HT-29 (cell line): ENCODE results near the gene TEX35. TPM values are rescaled to one million over a fixed set of nuclear protein-coding genes. Genes with fewer than 3 reads are reported as not detected.
"Not testable (repeated sequence)": the region's sequence is repeated elsewhere in the genome, so short reads cannot be mapped to it uniquely, and the experiment has no call there.

Experiments used
- DNase-seq: peaks from one replicate; pipeline ENCODE4 v3.0.0-alpha.2; 2015; ENCODE audit warnings: low spot score
- total RNA-seq: library from RNA; depleted of rRNA; stranded (reverse); fragments of >200 nt; shearing (Covaris generic); gene quantifications from 2 replicates; pipeline ENCODE4 v1.2.3, GENCODE V29; 2014

TEX35 gene
- total RNA-seq, 1 experiment from 2014 or later, result not detected

- DNase-seq, result peak; percentile 63
Measured at GRCh38 chr1:178541829-178542553, 29.1 kb downstream of the TEX35 start.

DNA sequence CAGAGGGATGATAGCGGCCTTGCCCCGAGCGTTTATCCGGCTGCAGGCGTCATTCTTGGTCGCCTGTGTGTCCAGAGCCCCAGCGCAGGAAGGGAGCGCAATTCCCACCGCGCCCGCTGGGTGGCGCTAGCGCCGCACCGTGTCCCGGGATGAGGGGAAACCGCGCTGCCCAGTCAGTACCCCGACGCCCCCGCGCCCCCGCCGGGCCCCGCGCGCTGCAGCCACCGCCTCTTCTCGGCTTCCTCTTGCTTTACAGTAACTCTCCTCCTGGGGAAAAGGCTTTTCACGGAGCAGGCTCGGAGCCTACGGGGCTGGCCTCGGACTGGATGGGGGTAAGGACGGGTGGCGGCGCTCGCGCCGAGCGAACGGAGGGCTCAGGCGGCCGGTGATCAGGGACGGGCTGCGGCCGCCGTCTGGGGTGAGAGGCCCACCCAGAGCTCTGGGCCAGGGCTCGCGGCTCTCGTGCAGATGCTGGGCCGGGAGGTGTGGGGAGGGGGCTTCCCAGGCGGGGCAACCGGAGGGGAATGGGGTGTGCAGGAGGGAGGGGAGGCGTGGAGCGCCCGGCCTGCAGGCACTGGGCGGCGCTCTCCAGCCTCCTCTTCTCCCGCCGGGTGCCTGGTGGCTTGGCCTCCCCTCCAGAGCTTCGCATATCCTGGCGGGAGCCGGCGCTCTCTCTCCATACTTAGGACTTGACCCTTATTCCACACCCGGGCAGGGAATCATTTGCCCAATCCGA is 29.8 kb downstream of the TEX35 start:
- peak; percentile 94 for DNase-seq

DNA sequence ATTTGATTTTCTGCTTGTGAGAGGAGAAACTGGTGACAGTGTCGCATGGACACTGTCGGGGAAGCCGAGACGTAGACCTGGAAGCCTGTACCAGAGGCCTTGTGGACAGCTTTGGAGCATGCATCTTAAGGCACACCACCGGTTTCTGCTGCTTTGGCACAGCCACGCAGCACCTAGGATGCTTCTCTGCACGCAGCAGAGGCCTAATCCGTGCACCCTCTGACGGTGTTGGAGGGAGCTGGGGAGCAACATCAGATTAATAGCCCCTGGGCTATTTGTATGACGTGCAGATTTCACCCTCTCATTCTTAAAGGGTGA is 30.3 kb downstream of the TEX35 start:
- DNase-seq, result no peak

- no peak for DNase-seq
Measured at GRCh38 chr1:178544531-178544930, 31.6 kb downstream of the TEX35 start.

- DNase-seq, result peak; percentile 39
Measured at GRCh38 chr1:178548108-178548507, 35.2 kb downstream of the TEX35 start.

DNA sequence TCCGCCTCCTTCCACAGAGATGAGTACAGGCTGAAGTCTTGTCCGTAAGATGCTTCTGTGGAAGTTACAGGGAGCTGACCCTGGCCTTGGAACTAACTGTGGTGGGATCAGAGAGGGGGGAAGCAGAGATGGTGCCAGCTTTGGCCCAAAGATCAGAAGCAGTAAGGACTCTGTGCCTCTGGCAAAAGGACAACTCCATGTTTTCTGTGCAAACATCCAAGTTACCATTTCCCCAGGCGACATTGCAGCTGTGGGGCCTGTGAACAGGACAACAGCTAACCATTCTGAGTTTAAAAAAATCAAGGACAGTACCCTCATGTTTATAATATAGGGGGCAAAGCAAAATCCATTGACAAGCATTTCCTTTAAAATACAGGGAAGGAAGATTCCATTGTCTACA is 38.4 kb downstream of the TEX35 start:
- no peak for DNase-seq

DNA sequence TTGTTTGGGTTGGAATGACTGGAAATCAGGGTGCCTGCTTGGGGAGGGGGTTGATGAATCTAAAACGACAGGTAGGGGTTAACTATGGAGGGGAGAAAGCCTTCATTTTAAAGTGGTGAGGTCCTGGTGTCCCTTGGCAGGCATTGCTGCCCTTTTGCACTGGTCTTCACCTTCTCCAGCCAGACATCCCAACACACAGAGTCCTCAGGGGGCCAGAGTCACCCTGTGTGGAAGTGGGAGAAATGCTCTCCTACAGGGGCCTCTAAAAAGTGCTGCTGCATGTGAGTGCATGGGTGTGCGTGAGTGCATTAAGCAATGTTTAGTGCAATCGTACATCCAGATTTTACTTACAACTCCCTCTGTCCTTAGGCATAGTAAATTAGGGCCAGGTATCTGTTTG is 39.0 kb downstream of the TEX35 start:
- no peak for DNase-seq

- no peak for DNase-seq
Measured at GRCh38 chr1:178552856-178553255, 39.9 kb downstream of the TEX35 start.

DNA sequence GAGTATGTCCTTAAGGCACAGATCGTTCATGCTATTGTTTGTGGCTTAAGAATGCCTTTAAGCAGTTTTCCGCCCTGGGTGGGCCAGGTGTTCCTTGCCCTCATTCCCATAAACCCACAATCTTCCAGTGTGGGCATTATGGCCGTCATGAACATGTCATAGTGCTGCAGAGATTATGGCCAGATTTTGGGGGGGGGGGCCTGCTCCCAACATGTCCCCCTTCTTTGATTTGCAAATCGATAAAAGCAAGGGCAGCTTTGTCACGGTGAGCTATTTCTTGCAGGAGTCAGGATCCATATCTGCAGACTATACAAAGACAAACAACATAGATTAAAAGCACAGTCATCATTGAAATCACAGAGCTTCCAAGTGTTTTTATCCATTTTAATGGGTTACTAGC is 41.4 kb downstream of the TEX35 start:
- not testable (repeated sequence) for DNase-seq

DNA sequence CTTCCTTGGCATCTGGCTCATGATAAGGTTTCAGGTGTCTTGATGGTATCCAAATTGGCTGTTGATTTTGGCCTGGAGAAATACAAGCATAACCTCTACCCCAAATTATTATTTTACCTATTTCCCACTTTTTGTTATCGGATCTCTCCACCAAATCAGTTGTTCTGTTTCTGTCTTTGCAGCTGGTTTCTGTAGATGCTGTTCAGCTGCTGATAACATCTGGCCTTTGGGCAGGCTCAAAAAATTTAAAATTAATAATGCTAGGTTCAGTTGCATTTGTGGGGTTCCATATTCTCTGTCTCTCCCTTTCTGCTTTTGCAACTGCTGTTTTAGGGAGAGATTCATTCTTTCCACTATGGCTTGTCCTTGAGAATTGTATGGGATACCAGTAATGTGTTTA is 42.7 kb downstream of the TEX35 start:
- DNase-seq, result not testable (repeated sequence)

DNA sequence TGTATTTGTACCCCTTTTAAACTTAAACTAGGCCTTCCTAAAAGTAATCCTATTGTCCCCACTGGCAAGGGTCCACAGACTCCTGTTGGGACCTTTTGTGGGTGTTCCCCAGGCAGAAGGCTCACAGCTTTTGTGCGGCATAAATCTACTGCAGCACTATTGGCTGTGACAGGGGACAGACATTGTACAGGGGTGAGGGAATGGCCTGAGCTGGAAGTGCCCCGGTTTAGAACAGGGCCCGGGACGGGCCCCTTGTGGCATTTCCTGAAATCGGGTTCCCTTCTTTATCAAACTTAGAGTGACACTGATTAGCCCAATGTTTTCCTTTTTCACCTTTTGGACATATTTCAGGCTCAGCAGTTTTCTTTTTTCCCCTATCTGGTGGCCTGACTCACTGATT is 45.9 kb downstream of the TEX35 start:
- not testable (repeated sequence) for DNase-seq

GRCh38 chr1:178560871-178561376 is 48.0 kb downstream of the TEX35 start:
- DNase-seq, result no peak

DNA sequence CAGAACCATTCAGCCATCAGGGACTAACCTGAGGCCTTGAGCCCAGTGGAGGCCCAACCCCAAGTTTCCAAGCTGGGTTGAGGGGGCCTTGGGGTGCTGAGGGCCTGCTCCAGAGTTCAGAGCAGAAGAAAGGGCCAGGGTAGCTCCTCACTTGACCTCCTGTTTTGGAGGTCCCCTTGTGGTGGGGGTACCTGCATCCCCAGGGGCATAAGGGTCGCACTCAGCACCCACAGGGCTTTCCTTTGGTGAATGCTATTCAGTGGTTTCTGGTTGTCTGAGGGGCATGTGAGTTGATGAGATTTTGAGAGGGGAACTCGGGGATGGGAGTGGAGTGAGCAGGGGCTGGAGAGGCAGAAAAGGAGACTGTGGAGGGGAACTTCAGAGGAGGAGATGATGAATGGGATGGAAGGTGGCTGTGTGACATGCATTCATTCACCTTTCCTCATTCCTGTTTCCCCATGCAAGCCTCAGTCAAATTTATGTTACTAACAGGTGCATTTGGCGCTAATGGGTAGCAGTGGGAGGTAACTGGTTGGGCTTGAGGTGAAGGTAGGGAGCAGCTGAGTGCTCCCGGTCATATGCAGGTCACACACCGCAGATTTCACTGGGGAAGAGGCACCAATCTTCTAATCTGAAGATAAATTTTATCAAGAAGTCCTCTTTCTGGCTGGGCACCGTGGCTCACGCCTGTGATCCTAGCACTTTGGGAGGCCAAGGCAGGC is 50.4 kb downstream of the TEX35 start:
- no peak for DNase-seq

GRCh38 chr1:178564086-178564782 is 51.3 kb downstream of the TEX35 start:
- peak; percentile 42 for DNase-seq

GRCh38 chr1:178564783-178565180 is 51.9 kb downstream of the TEX35 start:
- no peak for DNase-seq

- DNase-seq, result no peak
Measured at GRCh38 chr1:178565586-178565985, 52.7 kb downstream of the TEX35 start.

DNA sequence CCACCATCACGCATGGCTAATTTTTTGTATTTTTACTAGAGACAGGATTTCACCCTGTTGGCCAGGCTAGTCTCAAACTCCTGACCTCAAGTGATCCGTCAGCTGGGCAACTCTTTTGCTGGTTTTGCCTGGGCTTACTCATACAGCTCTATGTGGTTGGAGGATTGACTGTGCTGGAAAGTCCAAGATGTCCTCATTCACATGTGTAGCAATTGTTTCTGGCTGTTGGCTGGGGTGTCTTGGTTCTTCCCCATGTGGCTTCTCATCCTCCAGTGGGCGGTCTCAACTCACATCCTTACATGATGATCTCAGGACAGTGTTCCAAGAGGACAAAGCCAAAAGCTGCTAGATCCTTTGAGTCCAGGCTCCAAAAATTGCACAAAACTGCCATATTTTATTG is 53.3 kb downstream of the TEX35 start:
- no peak for DNase-seq

GRCh38 chr1:178571807-178572206 is 58.9 kb downstream of the TEX35 start:
- DNase-seq, result no peak
